Mesendoderm (in vitro differentiated cells): ENCODE data around the gene SPC24.

Experiments
- DNase-seq: peaks from one replicate; pipeline ENCODE4 v3.0.0; 2013
- H2AK5ac ChIP-seq: 2 replicates; pipeline ENCODE4 v1.6.1; 2013; ENCODE audit warnings: low read length, inconsistent platforms
- H2BK120ac ChIP-seq: 2 replicates; pipeline ENCODE4 v1.6.1; 2013; ENCODE audit warnings: low read depth, mild to moderate bottlenecking, low read length, moderate library complexity, mixed read lengths
- H2BK15ac ChIP-seq: replicated peaks from 2 replicates; pipeline ENCODE4 v1.6.1; 2013; ENCODE audit warnings: low read depth, mild to moderate bottlenecking, moderate library complexity
- H2BK5ac ChIP-seq: 2 replicates; pipeline ENCODE4 v1.6.1; 2013; ENCODE audit warnings: low read length, inconsistent platforms
- H3K18ac ChIP-seq: 2 replicates; pipeline ENCODE4 v1.6.1; 2013; ENCODE audit warnings: mild to moderate bottlenecking, low read length, mixed read lengths
- H3K23ac ChIP-seq: one replicate; pipeline ENCODE4 v1.6.1; 2013; ENCODE audit warnings: low read length
- H3K27ac ChIP-seq: 2 replicates; pipeline ENCODE4 v1.5.1; 2013; ENCODE audit warnings: low read depth, mild to moderate bottlenecking, inconsistent platforms, low read length, moderate library complexity
- H3K27me3 ChIP-seq: 2 replicates; pipeline ENCODE4 v1.6.1; 2013; ENCODE audit warnings: low read length, control low read depth, mild to moderate bottlenecking, inconsistent platforms; ENCODE audit not compliant: insufficient read depth, poor library complexity
- H3K36me3 ChIP-seq: 2 replicates; pipeline ENCODE4 v1.6.1; 2013; ENCODE audit warnings: low read length, inconsistent platforms; ENCODE audit not compliant: control insufficient read depth, insufficient read depth
- H3K4ac ChIP-seq: one replicate; pipeline ENCODE4 v1.6.1; 2013; ENCODE audit warnings: low read depth, mild to moderate bottlenecking, low read length, moderate library complexity
- H3K4me1 ChIP-seq: 2 replicates; pipeline ENCODE4 v1.6.1; 2013; ENCODE audit warnings: low read depth, low read length, inconsistent platforms; ENCODE audit not compliant: control insufficient read depth
- H3K4me2 ChIP-seq: 2 replicates; pipeline ENCODE4 v1.6.1; 2013; ENCODE audit warnings: low read length
- H3K4me3 ChIP-seq: 2 replicates; pipeline ENCODE4 v1.5.1; 2013; ENCODE audit warnings: mild to moderate bottlenecking, low read length
- H3K56ac ChIP-seq: one replicate; pipeline ENCODE4 v1.6.1; 2013; ENCODE audit warnings: low read length
- H3K79me1 ChIP-seq: 2 replicates; pipeline ENCODE4 v1.6.1; 2013; ENCODE audit warnings: low read length, inconsistent platforms
- H3K79me2 ChIP-seq: 2 replicates; pipeline ENCODE4 v1.6.1; 2013; ENCODE audit warnings: mild to moderate bottlenecking, low read length; ENCODE audit not compliant: control insufficient read depth, insufficient read depth
- H3K9ac ChIP-seq: 2 replicates; pipeline ENCODE4 v1.6.1; 2013; ENCODE audit warnings: low read length, inconsistent platforms
- H4K5ac ChIP-seq: one replicate; pipeline ENCODE4 v1.6.1; 2013; ENCODE audit warnings: low read length
- H4K8ac ChIP-seq: one replicate; pipeline ENCODE4 v1.6.1; 2013; ENCODE audit warnings: low read depth, mild to moderate bottlenecking, control low read depth, low read length, moderate library complexity
- WGBS: extraction: QIAGEN DNeasy Blood & Tissue Kit; methylation state at CpG from one replicate; pipeline ENCODE4 v1.1.7; 2013; ENCODE audit warnings: low lambda C conversion rate, missing lambda C conversion rate; ENCODE audit not compliant: insufficient coverage; ENCODE audit errors: extremely low coverage; 5-methylcytosine and 5-hydroxymethylcytosine counted together

Gene SPC24

DNA sequence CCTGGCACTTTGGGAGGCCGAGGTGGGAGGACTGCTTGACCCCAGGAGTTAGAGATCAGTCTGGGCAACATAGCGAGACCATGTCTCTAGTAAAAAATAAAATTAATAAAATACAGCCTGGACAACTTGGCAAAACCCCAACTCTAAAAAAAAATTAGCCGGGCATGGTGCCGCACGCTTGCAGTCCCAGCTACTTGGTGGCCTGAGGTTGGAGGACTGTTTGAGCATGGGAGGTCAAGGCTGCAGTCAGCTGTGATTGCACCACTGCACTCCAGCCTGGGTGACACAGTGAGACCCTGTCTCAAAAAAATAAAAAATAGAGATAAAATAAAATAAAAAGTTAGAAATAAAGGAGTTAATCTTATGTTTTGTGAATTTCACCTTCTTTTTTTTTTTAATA lies 15.6 kb upstream of the SPC24 start:
- Histone ChIP-seq H3K4me3 (no peak overlapping the region), H3K79me1 (no peaks in the 10 kb centered on the region), H2BK5ac (no peak overlapping the region), H3K36me3 (peaks cover 6% of the 10 kb centered on the region), H3K4me1 (no peaks in the 10 kb centered on the region), H3K56ac (no peak overlapping the region), H4K8ac (no peak overlapping the region), H3K79me2 (no peaks in the 10 kb centered on the region), H3K23ac (no peak overlapping the region), H3K18ac (no peak overlapping the region), H3K4ac (no peak overlapping the region), H3K4me2 (no peak overlapping the region), H2BK120ac (no peak overlapping the region), H3K9ac (no peak overlapping the region), H2AK5ac (no peak overlapping the region), H3K27me3 (no peaks in the 10 kb centered on the region), H3K27ac (no peak overlapping the region), H4K5ac (no peak overlapping the region), H2BK15ac (no peak overlapping the region)
- DNase-seq: no peak
- WGBS: no CpG with 5 or more reads among the region's 5 CpGs

DNA sequence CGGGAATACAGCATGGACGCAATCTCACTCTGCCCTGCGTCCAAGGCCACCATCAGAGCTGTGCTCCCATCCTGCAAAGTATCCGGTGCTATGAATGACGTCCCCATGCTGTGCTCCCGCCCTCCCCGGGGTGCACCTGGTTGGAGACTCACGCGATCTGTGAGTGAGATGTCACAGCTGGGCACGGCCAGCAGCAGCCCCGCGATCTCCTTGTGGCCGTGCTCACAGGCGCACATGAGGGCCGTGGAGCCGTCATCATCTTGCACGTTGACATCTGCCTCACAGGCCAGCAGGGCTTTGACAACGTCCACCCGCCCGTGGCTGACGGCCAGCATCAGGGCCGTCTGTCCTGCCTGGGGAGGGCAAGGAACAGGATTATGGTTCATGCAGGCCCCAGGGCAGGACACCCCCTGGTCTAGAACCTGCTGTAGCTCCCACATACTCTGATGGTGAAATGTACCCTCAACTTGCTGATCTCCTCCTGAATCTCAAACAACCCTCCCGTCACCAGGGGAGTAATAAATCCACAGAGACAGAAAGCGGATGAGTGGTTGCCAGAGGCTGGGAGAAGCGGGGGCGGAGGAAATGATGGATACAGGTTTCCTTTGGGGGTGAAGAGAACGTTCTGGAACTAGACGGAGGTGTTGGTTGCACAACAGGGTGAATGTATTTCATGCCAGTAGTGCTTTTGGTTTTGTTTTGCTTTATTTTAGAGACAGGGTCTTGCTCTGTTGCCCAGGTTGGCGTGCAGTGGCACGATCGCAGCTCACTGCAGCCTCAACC lies 14.5 kb upstream of the SPC24 start:
- Histone ChIP-seq H2BK120ac (no peak overlapping the region), H3K4me2 (no peak overlapping the region), H3K79me1 (no peaks in the 10 kb centered on the region), H3K18ac (no peak overlapping the region), H2BK15ac (no peak overlapping the region), H2AK5ac (no peak overlapping the region), H3K27me3 (no peaks in the 10 kb centered on the region), H3K4ac (no peak overlapping the region), H3K36me3 (peaks cover 6% of the 10 kb centered on the region), H3K23ac (no peak overlapping the region), H3K9ac (no peak overlapping the region), H3K56ac (no peak overlapping the region), H3K4me3 (no peak overlapping the region), H4K5ac (no peak overlapping the region), H3K79me2 (no peaks in the 10 kb centered on the region), H2BK5ac (no peak overlapping the region), H3K27ac (no peak overlapping the region), H4K8ac (no peak overlapping the region), H3K4me1 (no peaks in the 10 kb centered on the region)
- WGBS: no CpG with 5 or more reads among the region's 31 CpGs
- DNase-seq: no peak

DNA sequence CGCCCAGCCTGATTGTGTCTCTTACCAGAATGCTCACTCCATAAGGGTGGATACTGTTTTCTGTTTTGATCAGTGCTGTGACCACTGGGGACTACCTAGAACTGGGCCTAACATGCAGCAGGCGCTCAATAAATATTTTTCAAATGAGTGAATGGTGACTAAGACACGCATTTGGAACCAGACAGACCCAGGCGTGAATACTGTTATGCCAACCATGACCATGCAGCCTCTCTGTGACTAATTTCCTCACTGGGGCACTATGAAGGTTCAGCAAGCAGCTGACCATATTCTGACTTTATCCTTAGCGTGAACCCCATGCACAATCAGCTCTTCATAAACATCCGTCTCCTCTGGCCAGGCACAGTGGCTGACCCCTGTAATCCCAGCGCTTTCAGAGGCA lies 13.0 kb upstream of the SPC24 start:
- no peak overlapping the region for H2BK120ac ChIP-seq
- H3K4ac ChIP-seq: no peak overlapping the region
- H4K8ac ChIP-seq: no peak overlapping the region
- no peak overlapping the region for H3K27ac ChIP-seq
- no peak overlapping the region for H3K18ac ChIP-seq
- H3K27me3 ChIP-seq: no peaks in the 10 kb centered on the region
- no peak for DNase-seq
- no peak overlapping the region for H3K9ac ChIP-seq
- no peak overlapping the region for H2AK5ac ChIP-seq
- no peak overlapping the region for H3K56ac ChIP-seq
- no peaks in the 10 kb centered on the region for H3K79me2 ChIP-seq
- H4K5ac ChIP-seq: no peak overlapping the region
- no peak overlapping the region for H3K23ac ChIP-seq
- no peaks in the 10 kb centered on the region for H3K4me1 ChIP-seq
- no peak overlapping the region for H2BK5ac ChIP-seq
- WGBS: no CpG with 5 or more reads among the region's 7 CpGs
- H3K36me3 ChIP-seq: peaks cover 7% of the 10 kb centered on the region
- no peak overlapping the region for H2BK15ac ChIP-seq
- H3K4me3 ChIP-seq: no peak overlapping the region
- H3K4me2 ChIP-seq: no peak overlapping the region
- H3K79me1 ChIP-seq: no peaks in the 10 kb centered on the region

DNA sequence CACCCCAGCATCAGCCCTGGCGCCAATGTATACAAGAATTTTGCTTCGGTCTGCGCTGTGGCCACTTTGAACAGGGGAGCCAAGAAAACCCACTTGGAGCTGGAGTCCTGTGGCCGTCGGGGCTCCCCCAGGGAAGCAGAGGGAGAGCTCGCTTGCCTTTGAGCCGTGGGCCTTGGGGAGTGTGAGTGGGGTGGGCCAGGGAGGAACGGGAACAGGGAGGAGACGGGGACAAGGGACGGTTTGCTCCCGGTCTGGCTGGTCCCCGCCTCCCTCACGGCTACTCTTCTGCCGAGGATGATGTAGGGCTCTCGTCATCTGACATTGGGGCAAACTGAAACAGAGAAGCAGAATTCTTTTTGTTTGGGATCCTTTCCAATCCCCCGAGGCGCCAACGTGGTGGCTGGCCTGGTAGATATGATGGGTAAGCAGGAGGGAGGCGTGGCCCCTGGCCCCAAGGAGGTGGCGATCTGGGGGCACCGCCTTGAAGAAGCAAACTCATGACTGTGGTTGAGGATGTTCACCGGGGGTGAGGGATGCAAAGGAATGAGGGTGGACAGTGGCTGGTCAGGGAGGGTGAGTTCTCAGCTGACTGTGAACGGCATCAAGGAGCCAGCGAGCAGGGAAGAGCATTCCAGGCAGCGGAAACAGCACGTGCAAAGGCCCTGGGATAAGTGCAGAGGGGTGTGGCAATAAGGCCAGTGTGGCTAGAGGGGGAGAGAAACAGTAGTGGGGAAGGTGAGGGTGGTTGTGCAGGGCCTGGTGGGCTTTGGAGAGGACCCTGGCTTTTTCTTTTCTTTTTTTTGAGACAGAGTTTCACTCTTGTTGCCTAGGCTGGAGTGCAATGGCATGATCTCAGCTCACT lies 10.9 kb upstream of the SPC24 start:
- no peak overlapping the region for H4K5ac ChIP-seq
- DNase-seq: no peak
- H2BK5ac ChIP-seq: no peak overlapping the region
- H2AK5ac ChIP-seq: no peak overlapping the region
- no peak overlapping the region for H3K23ac ChIP-seq
- no peak overlapping the region for H4K8ac ChIP-seq
- no peak overlapping the region for H3K4me3 ChIP-seq
- no CpG with 5 or more reads among the region's 26 CpGs for WGBS
- H3K4me2 ChIP-seq: no peak overlapping the region
- no peak overlapping the region for H3K4ac ChIP-seq
- no peaks in the 10 kb centered on the region for H3K79me1 ChIP-seq
- H2BK15ac ChIP-seq: no peak overlapping the region
- no peaks in the 10 kb centered on the region for H3K4me1 ChIP-seq
- no peaks in the 10 kb centered on the region for H3K79me2 ChIP-seq
- H2BK120ac ChIP-seq: no peak overlapping the region
- no peak overlapping the region for H3K9ac ChIP-seq
- H3K27me3 ChIP-seq: no peaks in the 10 kb centered on the region
- H3K27ac ChIP-seq: no peak overlapping the region
- H3K36me3 ChIP-seq: peaks cover 4% of the 10 kb centered on the region
- no peak overlapping the region for H3K18ac ChIP-seq
- H3K56ac ChIP-seq: no peak overlapping the region

DNA sequence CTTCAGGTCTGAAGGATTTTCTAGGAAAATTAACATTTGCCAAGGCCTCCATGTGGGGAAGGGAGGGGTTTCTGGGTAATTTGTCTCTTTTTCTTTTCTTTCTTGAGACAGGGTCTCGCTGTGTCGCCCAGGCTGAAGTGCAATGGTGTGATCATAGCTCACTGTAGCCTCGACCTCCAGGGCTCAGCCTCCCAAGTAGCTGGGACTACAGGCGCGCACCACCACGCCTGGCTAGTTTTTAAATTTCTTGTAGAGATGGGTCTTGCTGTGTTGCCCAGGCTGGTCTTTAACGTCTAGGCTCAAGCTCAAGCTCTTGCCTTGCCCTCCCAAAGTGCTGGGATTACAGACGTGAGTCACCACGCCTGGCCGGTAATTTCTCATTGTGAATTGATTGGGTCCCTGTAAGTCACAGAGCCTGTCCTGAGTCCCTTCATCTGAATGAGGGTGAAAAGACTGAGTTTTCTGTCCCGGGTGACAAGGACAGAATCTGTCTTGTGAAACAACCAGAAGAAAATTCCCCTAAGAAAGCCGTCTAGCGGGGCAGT lies 10.0 kb upstream of the SPC24 start:
- Histone ChIP-seq H3K56ac (no peak overlapping the region), H2BK15ac (no peak overlapping the region), H2BK5ac (no peak overlapping the region), H2AK5ac (no peak overlapping the region), H3K9ac (no peak overlapping the region), H3K4me2 (no peak overlapping the region), H3K27me3 (no peaks in the 10 kb centered on the region), H3K23ac (no peak overlapping the region), H3K4ac (no peak overlapping the region), H3K36me3 (peaks cover 4% of the 10 kb centered on the region), H3K4me3 (no peak overlapping the region), H3K18ac (no peak overlapping the region), H3K79me2 (no peaks in the 10 kb centered on the region), H4K5ac (no peak overlapping the region), H2BK120ac (no peak overlapping the region), H3K4me1 (no peaks in the 10 kb centered on the region), H4K8ac (no peak overlapping the region), H3K79me1 (no peaks in the 10 kb centered on the region), H3K27ac (no peak overlapping the region)
- no peak for DNase-seq
- no CpG with 5 or more reads among the region's 13 CpGs for WGBS
